Gastrocnemius medialis (tissue), 4 donors: ENCODE results near the gene TFIP11. TPM values are rescaled to one million over a fixed set of nuclear protein-coding genes. Genes with fewer than 3 reads are reported as not detected.

Source experiments
- ATAC-seq, 2 donors: fragments of 150-250 bp; one replicate each; pipeline ENCODE4 v1.9.1; 2016
- DNase-seq, 2 donors: peaks; one replicate each; pipeline ENCODE4 v3.0.0-alpha.2; 2019
- H3K27ac ChIP-seq, 4 donors: fragments of 200-600 bp; sonication (generic); 1 replicate in 1 of 4; 2 replicates in 3 of 4; pipeline ENCODE4 v1.5.1; 2016 to 2018; ENCODE audit warnings: mild to moderate bottlenecking in 2 of 4, moderate library complexity in 1 of 4
- H3K27me3 ChIP-seq, 3 donors: fragments of 200-600 bp; sonication (generic) in 2 of 3; 1 replicate in 1 of 3; 2 replicates in 2 of 3; pipeline versions ENCODE4 v1.5.1 to v1.6.0; 2016 to 2019; ENCODE audit warnings: mild to moderate bottlenecking in 1 of 3, moderate library complexity in 1 of 3
- H3K36me3 ChIP-seq, 2 donors: fragments of 200-600 bp; sonication (generic) in 1 of 2; one replicate each; pipeline ENCODE4 v1.5.1; 2017 to 2018
- H3K4me1 ChIP-seq, 2 donors: fragments of 200-600 bp; sonication (generic) in 1 of 2; one replicate each; pipeline ENCODE4 v1.5.1; 2016 to 2017; ENCODE audit warnings: mild to moderate bottlenecking in 2 of 2
- H3K4me3 ChIP-seq, 4 donors: fragments of 200-600 bp; sonication (generic) in 3 of 4; 1 replicate in 1 of 4; 2 replicates in 3 of 4; pipeline ENCODE4 v1.5.1; 2016 to 2019; ENCODE audit warnings: mild to moderate bottlenecking in 2 of 4
- H3K9me3 ChIP-seq, 3 donors: fragments of 200-600 bp; sonication (generic) in 2 of 3; 1 replicate in 1 of 3; 2 replicates in 2 of 3; pipeline ENCODE4 v1.5.1; 2016 to 2019
- POLR2A ChIP-seq, 2 donors: fragments of 450-650 bp; IDR thresholded peaks; one replicate each; pipeline ENCODE4 v1.6.1; 2017; ENCODE audit warnings: antibody characterized with exemption in 2 of 2, mild to moderate bottlenecking in 2 of 2, moderate library complexity in 2 of 2
- in situ Hi-C, 4 donors: fragments of 200-750 bp; cut with MboI; loops; one replicate each; pipeline versions ENCODE4 v1.15.0 to v1.8.0; 2017; ENCODE audit warnings: low sequenced_read_pairs in 4 of 4
- intact Hi-C: fragments of 100-400 bp; cut with DNase I; formaldehyde crosslinking; loops from one replicate; pipeline ENCODE4 v1.15.1; 2023; ENCODE audit warnings: low total_unique reads
- total RNA-seq, 4 donors: library from RNA; depleted of rRNA; stranded (reverse); fragments of >200 nt; gene quantifications; one replicate each; pipeline versions ENCODE4 v1.1.0 to v1.2.3, GENCODE V29; 2016
- TF ChIP-seq, protein P1 (sequence below), 5 experiments: fragments of 450-650 bp in 3 of 5; fragments of 200-600 bp in 2 of 5; sonication (generic) in 2 of 5; IDR thresholded peaks in 4 of 5; conservative IDR thresholded peaks in 1 of 5; 1 replicate in 4 of 5; 2 replicates in 1 of 5; pipeline ENCODE4 v1.5.1; 2016 to 2019; ENCODE audit warnings: antibody characterized with exemption in 5 of 5, mild to moderate bottlenecking in 3 of 5, moderate library complexity in 3 of 5

The TFIP11 gene
- total RNA-seq, 4 donors from 2014 or later: 33.1 to 65.7 (median 49.2) TPM

DNA sequence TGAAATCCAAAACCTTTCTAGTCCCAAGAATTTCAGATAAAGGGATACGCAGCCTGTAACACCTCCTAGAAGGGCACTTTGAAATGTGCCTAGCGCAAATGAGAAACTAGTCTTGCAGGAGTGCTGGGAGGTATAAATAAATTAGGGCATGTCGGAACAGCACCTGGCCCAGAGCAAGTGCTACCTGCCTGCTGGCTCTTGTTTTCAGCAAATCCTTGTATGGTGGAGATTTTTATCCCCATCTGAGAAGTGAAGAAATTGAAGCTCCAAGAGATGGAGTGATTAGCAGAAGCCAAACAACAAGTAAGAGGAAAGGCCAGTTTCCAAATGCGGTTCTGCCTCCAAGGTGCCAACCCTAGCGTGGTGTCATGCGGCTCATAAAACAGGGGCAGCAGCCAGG, 36.7 kb upstream of the TFIP11 start:
- Histone ChIP-seq H3K4me1 (peaks cover 70 to 73% of the 10 kb centered on the region in 2 donors), H3K9me3 (no peaks in the 10 kb centered on the region), H3K27me3 (no peaks in the 10 kb centered on the region), H3K4me3 (no peak overlapping the region), H3K36me3 (no peaks in the 10 kb centered on the region), H3K27ac (peak overlapping the region; percentile 67 to 86 (median 74))
- DNase-seq (no peak), ATAC-seq (peak in 1 of 2 donors; percentile 21)
- TF ChIP-seq POLR2A (IDR thresholded peaks at IDR 0.05): no peak
- TF ChIP-seq, protein P1, sequence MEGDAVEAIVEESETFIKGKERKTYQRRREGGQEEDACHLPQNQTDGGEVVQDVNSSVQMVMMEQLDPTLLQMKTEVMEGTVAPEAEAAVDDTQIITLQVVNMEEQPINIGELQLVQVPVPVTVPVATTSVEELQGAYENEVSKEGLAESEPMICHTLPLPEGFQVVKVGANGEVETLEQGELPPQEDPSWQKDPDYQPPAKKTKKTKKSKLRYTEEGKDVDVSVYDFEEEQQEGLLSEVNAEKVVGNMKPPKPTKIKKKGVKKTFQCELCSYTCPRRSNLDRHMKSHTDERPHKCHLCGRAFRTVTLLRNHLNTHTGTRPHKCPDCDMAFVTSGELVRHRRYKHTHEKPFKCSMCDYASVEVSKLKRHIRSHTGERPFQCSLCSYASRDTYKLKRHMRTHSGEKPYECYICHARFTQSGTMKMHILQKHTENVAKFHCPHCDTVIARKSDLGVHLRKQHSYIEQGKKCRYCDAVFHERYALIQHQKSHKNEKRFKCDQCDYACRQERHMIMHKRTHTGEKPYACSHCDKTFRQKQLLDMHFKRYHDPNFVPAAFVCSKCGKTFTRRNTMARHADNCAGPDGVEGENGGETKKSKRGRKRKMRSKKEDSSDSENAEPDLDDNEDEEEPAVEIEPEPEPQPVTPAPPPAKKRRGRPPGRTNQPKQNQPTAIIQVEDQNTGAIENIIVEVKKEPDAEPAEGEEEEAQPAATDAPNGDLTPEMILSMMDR (IDR thresholded peaks at IDR 0.05 in 4 of 5, conservative IDR thresholded peaks at IDR 0.05 in 1 of 5): no peak
- in situ Hi-C loops: no loop called here
- intact Hi-C loops: no loop called here

DNA sequence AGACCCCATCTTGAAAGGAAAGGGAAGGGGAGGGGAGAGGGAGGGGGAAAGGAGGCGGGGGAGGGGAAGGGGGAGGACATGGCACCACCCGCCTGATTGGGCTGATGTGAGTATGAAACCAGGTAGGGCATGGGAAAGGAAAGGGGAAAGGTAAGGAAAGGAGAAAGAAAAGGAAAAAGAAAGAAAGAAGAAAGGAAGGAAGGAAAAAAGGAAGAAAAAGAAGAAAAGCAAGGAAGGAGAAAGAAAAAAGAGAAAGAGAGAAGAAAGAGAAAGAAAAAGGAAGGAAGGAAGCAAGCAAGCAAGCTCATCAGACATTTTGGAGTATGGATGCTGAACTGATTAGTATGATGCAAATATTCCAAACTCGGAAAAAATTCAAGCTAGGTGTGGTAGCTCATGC, 36.0 kb upstream of the TFIP11 start:
- TF ChIP-seq POLR2A (IDR thresholded peaks at IDR 0.05): no peak
- TF ChIP-seq, protein P1 (IDR thresholded peaks at IDR 0.05 in 4 of 5, conservative IDR thresholded peaks at IDR 0.05 in 1 of 5): no peak
- no peak overlapping the region for H3K4me3 ChIP-seq
- in situ Hi-C loops: no loop called here
- no peaks in the 10 kb centered on the region for H3K36me3 ChIP-seq
- DNase-seq: no peak
- H3K4me1 ChIP-seq: peaks cover 63 to 73% of the 10 kb centered on the region in 2 donors
- intact Hi-C loops: no loop called here
- no peak for ATAC-seq
- no peaks in the 10 kb centered on the region for H3K27me3 ChIP-seq
- H3K9me3 ChIP-seq: no peaks in the 10 kb centered on the region
- peak overlapping the region; percentile 67 to 86 (median 74) for H3K27ac ChIP-seq

DNA sequence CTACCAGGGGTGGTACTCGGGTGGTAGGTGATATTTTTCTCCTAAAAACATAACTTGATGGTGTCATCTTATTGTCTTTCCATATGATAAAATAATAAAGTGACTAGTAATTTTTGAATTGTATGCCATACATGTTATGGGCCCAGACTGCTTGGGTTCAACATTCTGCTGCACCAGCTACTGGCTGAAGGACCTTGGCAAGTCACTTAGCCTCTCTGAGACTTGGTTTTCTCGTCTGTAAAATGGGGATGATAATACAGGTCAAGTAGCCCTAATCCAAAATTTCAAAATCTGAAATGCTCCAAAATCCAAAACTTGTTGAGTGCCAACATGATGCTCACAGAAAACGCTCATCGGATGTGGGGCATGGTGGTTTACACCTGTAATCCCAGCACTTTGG, 35.6 kb upstream of the TFIP11 start:
- H3K27me3 ChIP-seq: no peaks in the 10 kb centered on the region
- ATAC-seq (no peak), DNase-seq (no peak)
- intact Hi-C loops (no loop called here), in situ Hi-C loops (no loop called here)
- H3K9me3 ChIP-seq: no peaks in the 10 kb centered on the region
- H3K4me1 ChIP-seq: peaks cover 59 to 72% of the 10 kb centered on the region in 2 donors
- no peaks in the 10 kb centered on the region for H3K36me3 ChIP-seq
- no peak overlapping the region for H3K4me3 ChIP-seq
- TF ChIP-seq, protein P1 (IDR thresholded peaks at IDR 0.05 in 4 of 5, conservative IDR thresholded peaks at IDR 0.05 in 1 of 5): no peak
- TF ChIP-seq POLR2A (IDR thresholded peaks at IDR 0.05): no peak
- peak overlapping the region; percentile 65 to 86 (median 74) for H3K27ac ChIP-seq

DNA sequence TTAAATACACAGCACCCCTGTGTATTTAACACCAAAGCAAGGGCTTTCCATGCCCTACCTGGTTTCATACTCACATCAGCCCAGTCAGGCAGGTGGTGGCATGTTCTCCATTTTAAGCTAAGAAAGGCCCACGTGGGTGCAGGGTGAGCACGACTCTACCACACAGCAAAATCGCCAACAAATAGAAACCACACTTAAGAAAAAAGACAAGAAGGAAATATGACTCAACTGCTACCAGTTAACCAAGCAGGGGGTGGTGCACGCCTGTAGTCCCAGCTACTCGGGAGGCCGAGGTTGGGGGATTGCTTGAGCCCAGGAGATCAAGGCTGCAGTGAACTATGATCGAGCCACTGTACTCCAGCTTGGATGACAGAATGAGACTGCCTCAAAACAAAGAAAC, 35.2 kb upstream of the TFIP11 start:
- TF ChIP-seq, protein P1 (IDR thresholded peaks at IDR 0.05 in 4 of 5, conservative IDR thresholded peaks at IDR 0.05 in 1 of 5): no peak
- no peak for TF ChIP-seq POLR2A (IDR thresholded peaks at IDR 0.05)
- peak overlapping the region; percentile 65 to 86 (median 74) for H3K27ac ChIP-seq
- ATAC-seq (no peak), DNase-seq (no peak)
- no peaks in the 10 kb centered on the region for H3K36me3 ChIP-seq
- H3K9me3 ChIP-seq: no peaks in the 10 kb centered on the region
- H3K4me1 ChIP-seq: peaks cover 57 to 75% of the 10 kb centered on the region in 2 donors
- H3K27me3 ChIP-seq: no peaks in the 10 kb centered on the region
- intact Hi-C loops (no loop called here), in situ Hi-C loops (no loop called here)
- H3K4me3 ChIP-seq: no peak overlapping the region

DNA sequence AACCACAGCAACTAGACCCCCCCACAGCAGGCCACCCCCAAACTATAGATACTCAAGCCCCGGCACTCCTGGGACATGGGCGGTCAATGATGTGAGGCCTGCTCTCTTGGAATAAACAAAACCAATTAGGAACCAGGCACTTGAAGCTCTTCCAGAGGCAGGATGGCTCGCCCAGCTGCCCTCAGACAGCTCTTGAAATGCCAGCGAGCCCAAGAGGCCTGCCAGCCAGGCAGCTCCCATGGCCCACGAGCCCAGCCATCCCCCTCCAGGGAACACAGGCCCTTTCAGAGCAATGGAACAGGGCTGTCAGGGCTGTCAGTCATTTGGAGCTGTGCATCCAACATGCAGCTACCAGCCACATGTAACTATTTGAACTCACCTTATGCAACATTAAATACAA, 34.0 kb upstream of the TFIP11 start:
- no peak overlapping the region for H3K4me3 ChIP-seq
- intact Hi-C loops (no loop called here), in situ Hi-C loops (no loop called here)
- TF ChIP-seq POLR2A (IDR thresholded peaks at IDR 0.05): no peak
- TF ChIP-seq, protein P1 (IDR thresholded peaks at IDR 0.05 in 4 of 5, conservative IDR thresholded peaks at IDR 0.05 in 1 of 5): no peak
- no peaks in the 10 kb centered on the region for H3K9me3 ChIP-seq
- H3K27ac ChIP-seq: peak overlapping the region; percentile 65 to 86 (median 74)
- H3K4me1 ChIP-seq: peaks cover 56 to 67% of the 10 kb centered on the region in 2 donors
- H3K27me3 ChIP-seq: no peaks in the 10 kb centered on the region
- ATAC-seq (peak; percentile 5 to 42), DNase-seq (peak in 1 of 2 donors; percentile 38)
- no peaks in the 10 kb centered on the region for H3K36me3 ChIP-seq
